ENCODE data around the gene ALDH1L1. TPM values are rescaled to one million over a fixed set of nuclear protein-coding genes. Genes with fewer than 3 reads are reported as not detected.

ALDH1L1 gene
- total RNA-seq, 1 experiment from 2014 or later: 50.0 TPM

DNA sequence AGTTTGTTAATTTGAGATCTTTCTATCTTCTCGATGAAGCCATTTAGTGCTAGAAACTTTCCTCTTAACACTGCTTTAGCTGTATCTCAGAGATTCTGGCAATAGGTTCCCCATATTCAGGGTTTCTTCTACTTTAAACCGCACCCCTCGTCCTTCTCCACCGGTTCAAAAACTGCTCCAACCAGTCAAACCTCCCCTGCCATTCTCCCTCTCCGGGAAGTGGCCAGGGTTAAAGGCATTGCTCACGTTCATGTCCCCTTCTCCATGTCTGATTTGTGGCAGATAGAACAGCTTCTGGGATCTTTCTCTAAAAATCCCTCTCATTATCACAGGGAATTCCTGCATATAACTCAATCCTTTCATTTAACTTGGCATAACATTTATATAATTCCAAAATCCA is 14.4 kb downstream of the ALDH1L1 start:
- peak; percentile 45 to 65 for DNase-seq
- intact Hi-C loops (cut with micrococcal nuclease; ENCODE audit: unreplicated experiment): loop anchor here (2.0 to 5.0 kb wide), 2 partner anchors 37 to 46 kb away; no protein-coding TSS in a partner anchor
- Histone ChIP-seq H3K36me3 (ENCODE audit: low read depth) (no peaks in the 10 kb centered on the region), H3K79me2 (ENCODE audit: low read depth) (no peaks in the 10 kb centered on the region), H2AFZ (peak overlapping the region; percentile 2; the same call in 1 of the 2 replicates), H3K27ac (no peak overlapping the region), H3K4me3 (no peak overlapping the region), H3K4me1 (replicated peaks; ENCODE audit: insufficient read depth) (peaks cover 18% of the 10 kb centered on the region; the same call in 1 of the 2 replicates), H4K20me1 (ENCODE audit: insufficient read depth) (no peaks in the 10 kb centered on the region), H3K4me2 (peak overlapping the region; percentile 44), H3K9me2 (ENCODE audit: insufficient read depth) (no peaks in the 10 kb centered on the region), H3K9me3 (ENCODE audit: insufficient read depth, low read depth) (no peaks in the 10 kb centered on the region), H3K27me3 (ENCODE audit: insufficient read depth, low read depth) (no peaks in the 10 kb centered on the region), H3F3A (ENCODE audit: insufficient read depth, low read depth) (no peaks in the 10 kb centered on the region)
- no peak for TF ChIP-seq EZH2 (IDR thresholded peaks at IDR 0.05; ENCODE audit: low read depth)
- TF ChIP-seq, protein P1, sequence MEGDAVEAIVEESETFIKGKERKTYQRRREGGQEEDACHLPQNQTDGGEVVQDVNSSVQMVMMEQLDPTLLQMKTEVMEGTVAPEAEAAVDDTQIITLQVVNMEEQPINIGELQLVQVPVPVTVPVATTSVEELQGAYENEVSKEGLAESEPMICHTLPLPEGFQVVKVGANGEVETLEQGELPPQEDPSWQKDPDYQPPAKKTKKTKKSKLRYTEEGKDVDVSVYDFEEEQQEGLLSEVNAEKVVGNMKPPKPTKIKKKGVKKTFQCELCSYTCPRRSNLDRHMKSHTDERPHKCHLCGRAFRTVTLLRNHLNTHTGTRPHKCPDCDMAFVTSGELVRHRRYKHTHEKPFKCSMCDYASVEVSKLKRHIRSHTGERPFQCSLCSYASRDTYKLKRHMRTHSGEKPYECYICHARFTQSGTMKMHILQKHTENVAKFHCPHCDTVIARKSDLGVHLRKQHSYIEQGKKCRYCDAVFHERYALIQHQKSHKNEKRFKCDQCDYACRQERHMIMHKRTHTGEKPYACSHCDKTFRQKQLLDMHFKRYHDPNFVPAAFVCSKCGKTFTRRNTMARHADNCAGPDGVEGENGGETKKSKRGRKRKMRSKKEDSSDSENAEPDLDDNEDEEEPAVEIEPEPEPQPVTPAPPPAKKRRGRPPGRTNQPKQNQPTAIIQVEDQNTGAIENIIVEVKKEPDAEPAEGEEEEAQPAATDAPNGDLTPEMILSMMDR (conservative IDR thresholded peaks at IDR 0.05): no peak
- POLR2A ChIA-PET (ENCODE audit: unreplicated experiment): no interaction called here
- CTCF ChIA-PET: interaction anchor here (0.6 to 1.4 kb wide), 2 partner anchors 32 to 308 kb away, joined by 4 to 6 read pairs; no protein-coding TSS in a partner anchor
- BruUV-seq (replicated peaks): no TSS peak

DNA sequence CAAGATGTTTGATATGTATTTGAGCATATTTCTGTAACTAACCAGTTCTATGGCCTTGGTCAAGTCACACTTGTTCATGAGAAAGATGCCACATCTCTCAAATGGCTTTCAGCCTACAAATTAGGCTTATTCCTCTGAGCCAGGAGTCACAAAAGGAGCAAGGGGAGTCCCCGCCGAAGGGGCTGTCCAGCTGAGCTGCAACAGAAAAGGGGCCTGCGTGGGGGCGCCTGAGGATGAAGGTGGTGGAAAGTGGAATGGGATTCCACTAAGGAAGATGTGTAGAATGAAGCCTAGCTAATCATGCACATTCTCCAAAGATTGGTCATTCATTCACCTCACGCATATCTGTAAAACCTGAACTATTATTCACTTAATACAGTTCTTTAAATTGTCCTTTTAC is 19.1 kb downstream of the ALDH1L1 start:
- H3K4me3 ChIP-seq: no peak overlapping the region
- ChIA-PET POLR2A (ENCODE audit: unreplicated experiment) (no interaction called here), CTCF (interaction anchor here (0.6 kb wide), 1 partner anchor 565 kb away, joined by 15 read pairs; no protein-coding TSS in a partner anchor)
- no peaks in the 10 kb centered on the region for H3K79me2 ChIP-seq (ENCODE audit: low read depth)
- no peak for TF ChIP-seq EZH2 (IDR thresholded peaks at IDR 0.05; ENCODE audit: low read depth)
- TF ChIP-seq, protein P1 (conservative IDR thresholded peaks at IDR 0.05): no peak
- no peak overlapping the region for H3K4me2 ChIP-seq
- no TSS peak for BruUV-seq (replicated peaks)
- no peak overlapping the region for H3K27ac ChIP-seq
- H2AFZ ChIP-seq: no peak overlapping the region
- intact Hi-C loops (cut with micrococcal nuclease; ENCODE audit: unreplicated experiment): no loop called here
- H4K20me1 ChIP-seq (ENCODE audit: insufficient read depth): no peaks in the 10 kb centered on the region
- H3F3A ChIP-seq (ENCODE audit: insufficient read depth, low read depth): no peaks in the 10 kb centered on the region
- H3K27me3 ChIP-seq (ENCODE audit: insufficient read depth, low read depth): no peaks in the 10 kb centered on the region
- no peaks in the 10 kb centered on the region for H3K9me3 ChIP-seq (ENCODE audit: insufficient read depth, low read depth)
- H3K9me2 ChIP-seq (ENCODE audit: insufficient read depth): no peaks in the 10 kb centered on the region
- H3K36me3 ChIP-seq (ENCODE audit: low read depth): no peaks in the 10 kb centered on the region
- DNase-seq: no peak
- peaks cover 10% of the 10 kb centered on the region; the same call in 1 of the 2 replicates for H3K4me1 ChIP-seq (replicated peaks; ENCODE audit: insufficient read depth)

DNA sequence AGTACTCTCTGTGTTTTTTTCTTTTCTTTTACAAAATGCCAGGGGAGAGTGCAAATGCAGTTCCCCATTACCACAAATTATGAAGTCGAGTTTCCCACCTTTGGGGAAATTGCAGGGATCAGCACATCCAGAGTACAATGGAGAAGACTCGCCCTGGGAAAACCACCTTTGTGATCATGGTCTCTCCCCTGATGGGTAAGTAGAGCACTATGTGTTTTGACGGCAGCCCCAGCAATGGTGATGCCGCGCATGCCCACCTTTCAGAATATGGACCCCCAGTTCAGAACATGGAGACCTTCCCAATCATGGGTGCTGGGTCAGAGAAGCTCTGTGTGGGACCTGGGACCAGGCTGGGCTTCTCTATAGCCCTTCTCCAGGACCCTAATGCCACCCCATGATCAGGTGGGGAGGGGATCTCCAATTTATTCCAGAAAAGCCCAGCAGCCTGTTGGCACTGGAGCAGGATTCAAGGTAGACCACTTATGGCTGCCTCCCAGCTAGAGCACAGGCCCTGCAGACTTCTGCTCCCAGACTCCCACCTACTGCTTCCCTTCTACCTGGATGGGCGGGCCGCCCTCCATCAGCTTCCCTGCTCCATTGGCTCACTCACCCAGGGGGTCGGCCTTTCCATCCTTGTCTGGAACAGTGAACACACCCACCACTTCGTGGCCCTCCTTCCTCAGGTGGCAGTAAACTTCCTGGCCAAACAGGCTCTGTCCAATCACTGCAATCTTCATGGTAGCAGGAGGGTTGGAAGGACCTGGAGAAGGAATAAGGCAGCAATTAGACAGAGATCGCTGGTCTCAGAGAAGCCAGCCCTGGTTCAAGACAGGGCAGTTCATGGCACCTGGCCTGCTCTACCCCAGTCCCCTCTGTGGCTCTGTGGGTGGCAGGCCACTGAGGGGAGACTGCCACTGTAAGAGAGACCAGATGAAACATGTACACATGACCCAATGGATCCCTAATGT is 19.9 kb downstream of the ALDH1L1 start:
- TF ChIP-seq, protein P1 (conservative IDR thresholded peaks at IDR 0.05): no peak
- TF ChIP-seq EZH2 (IDR thresholded peaks at IDR 0.05; ENCODE audit: low read depth): no peak
- H3K36me3 ChIP-seq (ENCODE audit: low read depth): no peaks in the 10 kb centered on the region
- no peaks in the 10 kb centered on the region for H3K27me3 ChIP-seq (ENCODE audit: insufficient read depth, low read depth)
- no peak overlapping the region for H3K4me3 ChIP-seq
- H4K20me1 ChIP-seq (ENCODE audit: insufficient read depth): no peaks in the 10 kb centered on the region
- peaks cover 2% of the 10 kb centered on the region; the same call in 1 of the 2 replicates for H3K4me1 ChIP-seq (replicated peaks; ENCODE audit: insufficient read depth)
- DNase-seq: no peak
- no TSS peak for BruUV-seq (replicated peaks)
- H2AFZ ChIP-seq: no peak overlapping the region
- H3K79me2 ChIP-seq (ENCODE audit: low read depth): no peaks in the 10 kb centered on the region
- H3K9me3 ChIP-seq (ENCODE audit: insufficient read depth, low read depth): no peaks in the 10 kb centered on the region
- H3K4me2 ChIP-seq: no peak overlapping the region
- H3K27ac ChIP-seq: no peak overlapping the region
- no peaks in the 10 kb centered on the region for H3F3A ChIP-seq (ENCODE audit: insufficient read depth, low read depth)
- no peaks in the 10 kb centered on the region for H3K9me2 ChIP-seq (ENCODE audit: insufficient read depth)
- ChIA-PET POLR2A (ENCODE audit: unreplicated experiment) (no interaction called here), CTCF (interaction anchor here (0.6 kb wide), 1 partner anchor 565 kb away, joined by 15 read pairs; no protein-coding TSS in a partner anchor)
- intact Hi-C loops (cut with micrococcal nuclease; ENCODE audit: unreplicated experiment): no loop called here
